ENCODE results near the gene REXO4. TPM values are rescaled to one million over a fixed set of nuclear protein-coding genes. Genes with fewer than 3 reads are reported as not detected.

Gene REXO4
- total and polyA plus RNA-seq, 2 of the 8 experiments (the other 6 are each of a cell fraction or from before 2014, with no cell fraction given), result 19.1 to 38.3 TPM

DNA sequence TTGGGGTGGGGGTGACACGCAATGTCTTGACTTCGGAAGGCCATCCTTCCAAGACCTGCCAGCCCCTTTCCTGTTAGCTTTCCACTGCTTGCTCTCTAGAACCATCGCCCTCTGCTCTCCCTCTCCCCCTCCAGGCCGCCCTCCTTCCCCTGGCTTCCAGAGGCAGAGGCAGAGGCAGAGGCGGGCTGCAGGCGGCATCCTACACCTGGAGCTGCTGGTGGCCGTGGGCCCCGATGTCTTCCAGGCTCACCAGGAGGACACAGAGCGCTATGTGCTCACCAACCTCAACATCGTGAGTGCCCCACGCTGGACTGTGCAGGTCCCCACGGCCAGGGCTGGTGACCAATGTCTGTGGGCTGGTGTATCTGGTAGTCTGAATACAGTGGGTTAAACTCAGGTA, 6.4 kb upstream of the REXO4 start (continued):
- TF ChIP-seq RFX5 (IDR thresholded peaks at IDR 0.05; ENCODE audit: borderline replicate concordance, low read depth, low read length) (no peak), NRF1 (IDR thresholded peaks at IDR 0.05; ENCODE audit: low read depth, low read length) (no peak)

Data from H1 (cell line).